GM12878 (cell line): ENCODE measurements around the gene BAX. TPM values are rescaled to one million over a fixed set of nuclear protein-coding genes. Genes with fewer than 3 reads are reported as not detected.

Experiments used
- BMI1 ChIP-seq: fragments of 450-650 bp; IDR thresholded peaks from 2 replicates; pipeline ENCODE4 v1.6.1; 2016; ENCODE audit warnings: mild to moderate bottlenecking, moderate library complexity, borderline replicate concordance
- CHD1 ChIP-seq: IDR thresholded peaks from 2 replicates; pipeline ENCODE4 v1.6.1; 2012; ENCODE audit warnings: low read depth, low read length, improper control_type of control experiment
- E2F8 ChIP-seq: fragments of 450-650 bp; IDR thresholded peaks from 2 replicates; pipeline ENCODE4 v1.6.1; 2018; ENCODE audit warnings: mild to moderate bottlenecking, low read depth, moderate library complexity; ENCODE audit not compliant: partially characterized antibody
- EED ChIP-seq: sonication (generic); IDR thresholded peaks from 2 replicates; pipeline ENCODE4 v1.6.1; 2016; ENCODE audit warnings: antibody characterized with exemption, low read depth
- FOS ChIP-seq: IDR thresholded peaks from 3 replicates; pipeline ENCODE4 v1.6.1; 2011; ENCODE audit warnings: borderline replicate concordance; ENCODE audit not compliant: insufficient read length; ENCODE audit errors: extremely low read depth
- HCFC1 ChIP-seq: fragments of 150-350 bp; IDR thresholded peaks from 2 replicates; pipeline ENCODE4 v1.6.1; 2014; ENCODE audit warnings: low read length
- NFYA ChIP-seq: IDR thresholded peaks from 2 replicates; pipeline ENCODE4 v1.6.1; 2011; ENCODE audit warnings: low read depth, mild to moderate bottlenecking, low read length, improper control_type of control experiment, borderline replicate concordance
- NR2C2 ChIP-seq: IDR thresholded peaks from 2 replicates; pipeline ENCODE4 v1.6.1; 2011; ENCODE audit warnings: borderline replicate concordance, low read depth; ENCODE audit not compliant: control insufficient read depth, insufficient read length
- PAX5 ChIP-seq: IDR thresholded peaks from 2 replicates; pipeline ENCODE4 v1.6.1; 2011; ENCODE audit warnings: low read depth, low read length, borderline replicate concordance
- PML ChIP-seq: IDR thresholded peaks from 2 replicates; pipeline ENCODE4 v1.6.1; 2012; ENCODE audit warnings: low read length, inconsistent platforms
- POLR2AphosphoS5 ChIP-seq: IDR thresholded peaks from 2 replicates; pipeline ENCODE4 v1.6.1; 2011; ENCODE audit warnings: mild to moderate bottlenecking, low read length, inconsistent platforms
- POU2F2 ChIP-seq: IDR thresholded peaks from 3 replicates; pipeline ENCODE4 v1.6.1; 2011; ENCODE audit warnings: low read depth, mild to moderate bottlenecking, low read length, borderline replicate concordance
- RB1 ChIP-seq: fragments of 450-650 bp; formaldehyde crosslinking; IDR thresholded peaks from 2 replicates; pipeline ENCODE4 v1.6.1; 2017; ENCODE audit warnings: mild to moderate bottlenecking, borderline replicate concordance
- RELA ChIP-seq: fragments of 450-650 bp; IDR thresholded peaks from 2 replicates; pipeline ENCODE4 v1.8.0; 2014; ENCODE audit warnings: borderline replicate concordance; ENCODE audit not compliant: partially characterized antibody
- SREBF1 ChIP-seq: IDR thresholded peaks from 2 replicates; pipeline ENCODE4 v1.6.1; 2012; ENCODE audit warnings: mild to moderate bottlenecking, low read length
- SRF ChIP-seq, 2 experiments: IDR thresholded peaks; 2 replicates each; pipeline ENCODE4 v1.6.1; 2011; ENCODE audit warnings: low read depth in 2 of 2, low read length in 2 of 2, mild to moderate bottlenecking in 1 of 2, moderate library complexity in 1 of 2
- WRNIP1 ChIP-seq: IDR thresholded peaks from 2 replicates; pipeline ENCODE4 v1.6.1; 2011; ENCODE audit warnings: low read depth, low read length, improper control_type of control experiment, borderline replicate concordance
- ZBTB33 ChIP-seq: fragments of 450-650 bp; IDR thresholded peaks from 2 replicates; pipeline ENCODE4 v1.6.1; 2017; ENCODE audit warnings: mild to moderate bottlenecking
- ZNF207 ChIP-seq: fragments of 450-650 bp; IDR thresholded peaks from 2 replicates; pipeline ENCODE4 v1.6.1; 2014; ENCODE audit warnings: antibody characterized with exemption, mild to moderate bottlenecking, borderline replicate concordance
- ZSCAN29 ChIP-seq: fragments of 450-650 bp; IDR thresholded peaks from 2 replicates; pipeline ENCODE4 v1.6.1; 2017; ENCODE audit warnings: mild to moderate bottlenecking, moderate library complexity
- polyA plus RNA-seq, 11 experiments: library from polyadenylated mRNA; depleted of rRNA in 4 of 11; unstranded in 6 of 11; stranded (reverse) in 5 of 11; fragments of >200 nt; fragmentation: Nextera tagmentation in 4 of 11; fragmentation: Illumina TruSeq in 1 of 11; extraction: Ambion mirVana in 4 of 11; extraction: Trizol in 1 of 11; gene quantifications; 1 replicate in 1 of 11; 2 replicates in 10 of 11; pipeline versions ENCODE4 v1.2.1 to v1.2.3, GENCODE V29; 2011 to 2016; ENCODE audit warnings: inconsistent platforms in 2 of 11, missing spikeins in 2 of 11, low read depth in 1 of 11
- total RNA-seq, 4 experiments: library from RNA; depleted of rRNA in 3 of 4; stranded (reverse); fragments of >200 nt in 3 of 4; fragmentation: Illumina TruSeq in 1 of 4; extraction: Trizol in 1 of 4; gene quantifications; 2 replicates each; pipeline versions ENCODE4 v1.2.1 to v1.2.3, GENCODE V29; 2013 to 2021
- TF ChIP-seq, protein P1 (sequence below): IDR thresholded peaks from 2 replicates; pipeline ENCODE4 v1.6.1; 2011; ENCODE audit warnings: low read depth, mild to moderate bottlenecking, low read length, moderate library complexity, borderline replicate concordance; ENCODE audit errors: extremely low read depth
- TF ChIP-seq, protein P2 (sequence below): IDR thresholded peaks from 2 replicates; pipeline ENCODE4 v1.6.1; 2011; ENCODE audit warnings: borderline replicate concordance, low read depth, mild to moderate bottlenecking, moderate library complexity, mixed read lengths, low read length; ENCODE audit not compliant: insufficient read depth; ENCODE audit errors: extremely low read length
- TF ChIP-seq, protein P3 (sequence below): fragments of 150-350 bp; IDR thresholded peaks from 2 replicates; pipeline ENCODE4 v1.6.1; 2014; ENCODE audit warnings: mild to moderate bottlenecking, low read depth, low read length

BAX gene
- total and polyA plus RNA-seq, 10 of the 15 experiments (the other 5 are each of a cell fraction or from before 2014, with no cell fraction given) = 7.2 to 221 (median 137) TPM

DNA sequence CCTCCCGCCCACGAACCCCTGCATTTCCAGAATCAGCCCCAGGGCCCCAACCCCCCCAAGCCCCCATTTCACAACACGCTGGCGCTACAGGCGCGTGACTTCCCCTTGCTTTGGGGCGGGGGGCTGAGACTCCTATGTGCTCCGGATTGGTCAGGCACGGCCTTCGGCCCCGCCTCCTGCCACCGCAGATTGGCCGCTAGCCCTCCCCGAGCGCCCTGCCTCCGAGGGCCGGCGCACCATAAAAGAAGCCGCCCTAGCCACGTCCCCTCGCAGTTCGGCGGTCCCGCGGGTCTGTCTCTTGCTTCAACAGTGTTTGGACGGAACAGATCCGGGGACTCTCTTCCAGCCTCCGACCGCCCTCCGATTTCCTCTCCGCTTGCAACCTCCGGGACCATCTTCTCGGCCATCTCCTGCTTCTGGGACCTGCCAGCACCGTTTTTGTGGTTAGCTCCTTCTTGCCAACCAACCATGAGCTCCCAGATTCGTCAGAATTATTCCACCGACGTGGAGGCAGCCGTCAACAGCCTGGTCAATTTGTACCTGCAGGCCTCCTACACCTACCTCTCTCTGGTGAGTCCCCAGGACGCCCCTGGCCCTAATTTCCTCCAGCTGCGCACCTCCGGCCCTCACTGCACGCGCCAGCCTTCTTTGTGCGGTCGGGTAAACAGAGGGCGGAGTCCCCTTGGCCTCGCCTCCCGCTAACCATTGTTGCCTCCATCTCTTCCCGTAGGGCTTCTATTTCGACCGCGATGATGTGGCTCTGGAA lies 10.5 kb downstream of the BAX start, which contains the start of gene FTL (continued):
- TF ChIP-seq E2F8 = no peak
- no peak for TF ChIP-seq HCFC1
- peak; percentile 87; the same call in 1 of the 2 replicates for TF ChIP-seq RB1
- no peak for TF ChIP-seq SREBF1
- 0 out of 4 replicates have a peak, but pooled peaks of 1 of the 2 experiments have one; percentile 31 for TF ChIP-seq SRF (IDR thresholded peaks at IDR 0.05; ENCODE audit: low read depth in 2 of 2, low read length in 2 of 2)
- TF ChIP-seq NFYA = no peak; the same call in 1 of the 2 replicates
- no peak for TF ChIP-seq BMI1
- TF ChIP-seq, protein P1, sequence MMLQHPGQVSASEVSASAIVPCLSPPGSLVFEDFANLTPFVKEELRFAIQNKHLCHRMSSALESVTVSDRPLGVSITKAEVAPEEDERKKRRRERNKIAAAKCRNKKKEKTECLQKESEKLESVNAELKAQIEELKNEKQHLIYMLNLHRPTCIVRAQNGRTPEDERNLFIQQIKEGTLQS = no peak
- TF ChIP-seq RELA = no peak
- peak; percentile 98 for TF ChIP-seq POU2F2
- TF ChIP-seq WRNIP1 = no peak
- TF ChIP-seq ZBTB33 = no peak
- TF ChIP-seq, protein P2, sequence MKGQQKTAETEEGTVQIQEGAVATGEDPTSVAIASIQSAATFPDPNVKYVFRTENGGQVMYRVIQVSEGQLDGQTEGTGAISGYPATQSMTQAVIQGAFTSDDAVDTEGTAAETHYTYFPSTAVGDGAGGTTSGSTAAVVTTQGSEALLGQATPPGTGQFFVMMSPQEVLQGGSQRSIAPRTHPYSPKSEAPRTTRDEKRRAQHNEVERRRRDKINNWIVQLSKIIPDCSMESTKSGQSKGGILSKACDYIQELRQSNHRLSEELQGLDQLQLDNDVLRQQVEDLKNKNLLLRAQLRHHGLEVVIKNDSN = peak; percentile 57
- peak; percentile 92; the same call in 1 of the 2 replicates for TF ChIP-seq ZNF207
- TF ChIP-seq POLR2AphosphoS5 = peak; percentile 99
- TF ChIP-seq NR2C2 = no peak
- TF ChIP-seq EED = no peak
- TF ChIP-seq FOS = peak; percentile 23
- TF ChIP-seq PAX5 = no peak
- peak; percentile 92 for TF ChIP-seq CHD1
- TF ChIP-seq ZSCAN29 = no peak
- TF ChIP-seq PML = peak; percentile 99
- TF ChIP-seq, protein P3, sequence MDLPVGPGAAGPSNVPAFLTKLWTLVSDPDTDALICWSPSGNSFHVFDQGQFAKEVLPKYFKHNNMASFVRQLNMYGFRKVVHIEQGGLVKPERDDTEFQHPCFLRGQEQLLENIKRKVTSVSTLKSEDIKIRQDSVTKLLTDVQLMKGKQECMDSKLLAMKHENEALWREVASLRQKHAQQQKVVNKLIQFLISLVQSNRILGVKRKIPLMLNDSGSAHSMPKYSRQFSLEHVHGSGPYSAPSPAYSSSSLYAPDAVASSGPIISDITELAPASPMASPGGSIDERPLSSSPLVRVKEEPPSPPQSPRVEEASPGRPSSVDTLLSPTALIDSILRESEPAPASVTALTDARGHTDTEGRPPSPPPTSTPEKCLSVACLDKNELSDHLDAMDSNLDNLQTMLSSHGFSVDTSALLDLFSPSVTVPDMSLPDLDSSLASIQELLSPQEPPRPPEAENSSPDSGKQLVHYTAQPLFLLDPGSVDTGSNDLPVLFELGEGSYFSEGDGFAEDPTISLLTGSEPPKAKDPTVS = no peak
